IPS-18c (cell line): ENCODE data around the gene PDCD2L.
"Not testable (repeated sequence)": the region's sequence is repeated elsewhere in the genome, so short reads cannot be mapped to it uniquely, and the experiment has no call there.

Source experiments
- H3K4me3 ChIP-seq: 2 replicates; pipeline ENCODE4 v1.7.0; 2013; ENCODE audit warnings: low read depth, mild to moderate bottlenecking, low read length, moderate library complexity; ENCODE audit not compliant: insufficient read depth
- H3K9me3 ChIP-seq: one replicate; pipeline ENCODE4 v1.6.1; 2013; ENCODE audit warnings: mild to moderate bottlenecking, low read length, moderate library complexity; ENCODE audit not compliant: control insufficient read depth, insufficient read depth

Gene PDCD2L

GRCh38 chr19:34368338-34368737, 35.9 kb upstream of the PDCD2L start:
- Histone ChIP-seq H3K4me3 (no peak overlapping the region), H3K9me3 (no peaks in the 10 kb centered on the region)

DNA sequence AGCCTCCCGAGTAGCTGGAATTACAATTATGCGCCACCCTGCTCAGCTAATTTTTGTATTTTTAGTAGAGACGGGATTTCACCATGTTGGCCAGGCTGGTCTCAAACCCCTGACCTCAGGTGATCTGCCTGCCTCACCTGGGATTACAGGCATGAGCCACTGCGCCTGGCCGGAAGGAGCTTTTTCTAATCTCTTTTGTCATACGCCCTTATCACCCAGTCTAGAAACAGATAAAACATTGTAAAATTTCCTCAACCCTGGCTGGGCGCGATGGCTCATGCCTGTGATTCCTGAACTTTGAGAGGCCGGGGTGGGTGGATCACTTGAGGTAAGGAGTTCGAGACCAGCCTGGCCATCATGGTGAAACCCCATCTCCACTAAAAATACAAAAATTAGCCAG, 35.0 kb upstream of the PDCD2L start:
- H3K4me3 ChIP-seq, H3K9me3 ChIP-seq: not testable (repeated sequence)

GRCh38 chr19:34370117-34370516, 34.1 kb upstream of the PDCD2L start:
- no peak overlapping the region for H3K4me3 ChIP-seq
- no peaks in the 10 kb centered on the region for H3K9me3 ChIP-seq

GRCh38 chr19:34370983-34371382, 33.2 kb upstream of the PDCD2L start:
- H3K9me3 ChIP-seq, result no peaks in the 10 kb centered on the region
- no peak overlapping the region for H3K4me3 ChIP-seq

- Histone ChIP-seq H3K4me3 (no peak overlapping the region), H3K9me3 (no peaks in the 10 kb centered on the region)
Observed at GRCh38 chr19:34373601-34374288, 30.5 kb upstream of the PDCD2L start.

DNA sequence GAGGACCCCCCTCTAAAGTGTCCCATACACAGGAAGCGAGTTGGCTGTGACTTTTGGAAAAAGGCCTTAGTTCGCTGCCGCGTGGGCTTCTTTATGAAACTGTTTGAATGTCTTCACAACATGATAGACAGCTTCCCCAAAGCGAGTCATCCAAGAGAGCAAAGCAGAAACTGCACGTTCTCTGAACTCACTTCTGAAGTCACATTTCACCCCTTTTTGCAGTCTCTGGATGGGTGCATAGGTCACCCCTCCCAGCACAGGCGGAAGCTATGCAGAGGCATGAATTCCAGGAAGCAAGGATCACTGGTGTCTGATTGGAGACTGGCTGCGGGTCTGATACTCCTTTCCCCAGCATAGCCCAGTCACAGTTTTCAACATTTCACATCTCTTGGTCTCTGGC, 28.6 kb upstream of the PDCD2L start:
- Histone ChIP-seq H3K9me3 (no peaks in the 10 kb centered on the region), H3K4me3 (no peak overlapping the region)

DNA sequence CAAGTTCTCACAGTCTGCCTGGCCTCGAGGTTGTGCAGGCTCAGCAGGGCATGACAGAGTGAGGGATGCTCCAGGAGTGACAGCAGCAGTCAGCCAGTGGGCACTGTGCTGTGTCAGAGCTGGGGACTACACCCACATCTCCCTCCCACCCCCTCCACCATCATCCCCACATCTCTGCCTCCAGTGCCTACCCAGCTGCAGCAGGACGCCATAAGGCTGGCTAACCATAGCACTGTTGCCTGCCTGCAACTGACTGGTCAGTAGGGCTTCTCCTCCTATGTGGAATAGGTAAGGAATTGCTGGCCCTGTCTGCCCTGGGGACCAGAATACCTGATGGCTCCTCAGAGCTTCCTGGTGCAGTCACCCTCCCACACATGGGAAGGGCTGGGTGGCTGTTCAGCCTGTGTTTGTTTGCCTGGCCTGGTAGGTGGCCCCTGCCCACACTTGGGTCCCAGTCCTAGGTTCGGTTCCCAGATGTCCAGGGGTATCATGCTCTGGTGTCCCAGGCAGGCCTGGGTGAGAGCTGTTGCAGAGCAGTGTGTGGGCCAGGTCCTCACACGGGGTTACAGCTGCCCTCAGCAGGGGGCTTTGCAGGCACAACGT, 23.5 kb upstream of the PDCD2L start:
- H3K9me3 ChIP-seq, result no peaks in the 10 kb centered on the region
- H3K4me3 ChIP-seq, result no peak overlapping the region

DNA sequence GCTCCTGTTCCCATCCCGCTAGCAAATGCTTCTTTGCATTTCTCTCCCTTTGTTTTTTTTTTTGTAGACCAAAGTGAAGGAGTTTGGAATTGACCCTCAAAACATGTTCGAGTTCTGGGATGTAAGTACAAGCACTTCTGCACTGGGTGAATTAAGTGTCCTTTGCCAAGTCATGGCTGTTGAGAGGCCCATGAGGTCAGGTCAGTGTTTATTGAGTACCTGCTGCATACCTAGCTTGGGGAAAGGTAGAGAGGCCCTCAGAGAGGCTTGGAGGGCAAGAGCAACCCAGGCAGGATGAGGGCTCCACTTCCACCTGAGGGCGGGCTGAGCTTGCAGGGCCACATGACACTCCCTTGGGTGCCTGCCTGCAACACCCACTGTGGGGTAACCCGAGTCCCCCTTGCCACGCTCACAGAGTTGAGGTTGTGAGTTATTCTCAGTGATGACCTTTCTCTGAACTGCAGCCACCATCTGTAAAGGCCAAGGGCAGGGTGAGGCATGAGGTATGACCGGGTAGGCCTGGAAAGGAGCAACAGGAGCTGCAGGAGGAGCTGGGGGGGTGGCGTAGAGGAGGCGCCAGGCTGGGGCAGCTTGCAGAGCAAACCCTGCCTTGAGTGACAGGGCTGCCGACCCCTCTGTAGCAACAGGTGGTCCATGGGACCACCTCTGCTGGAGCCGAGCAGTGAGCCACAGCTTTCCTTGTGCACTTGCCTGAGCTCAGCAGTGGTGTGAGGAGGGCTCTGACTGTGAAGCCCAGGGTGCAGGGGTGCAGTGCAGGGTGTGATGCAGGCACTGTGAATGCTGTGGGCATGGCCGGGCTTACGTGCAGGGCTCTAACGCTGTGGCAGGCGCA, 22.6 kb upstream of the PDCD2L start:
- Histone ChIP-seq H3K9me3 (no peaks in the 10 kb centered on the region), H3K4me3 (no peak overlapping the region)

GRCh38 chr19:34382471-34382870, 21.7 kb upstream of the PDCD2L start:
- H3K4me3 ChIP-seq, result no peak overlapping the region
- no peaks in the 10 kb centered on the region for H3K9me3 ChIP-seq

- H3K9me3 ChIP-seq, result no peaks in the 10 kb centered on the region
- no peak overlapping the region for H3K4me3 ChIP-seq
Observed at GRCh38 chr19:34383599-34383998, 20.6 kb upstream of the PDCD2L start.

DNA sequence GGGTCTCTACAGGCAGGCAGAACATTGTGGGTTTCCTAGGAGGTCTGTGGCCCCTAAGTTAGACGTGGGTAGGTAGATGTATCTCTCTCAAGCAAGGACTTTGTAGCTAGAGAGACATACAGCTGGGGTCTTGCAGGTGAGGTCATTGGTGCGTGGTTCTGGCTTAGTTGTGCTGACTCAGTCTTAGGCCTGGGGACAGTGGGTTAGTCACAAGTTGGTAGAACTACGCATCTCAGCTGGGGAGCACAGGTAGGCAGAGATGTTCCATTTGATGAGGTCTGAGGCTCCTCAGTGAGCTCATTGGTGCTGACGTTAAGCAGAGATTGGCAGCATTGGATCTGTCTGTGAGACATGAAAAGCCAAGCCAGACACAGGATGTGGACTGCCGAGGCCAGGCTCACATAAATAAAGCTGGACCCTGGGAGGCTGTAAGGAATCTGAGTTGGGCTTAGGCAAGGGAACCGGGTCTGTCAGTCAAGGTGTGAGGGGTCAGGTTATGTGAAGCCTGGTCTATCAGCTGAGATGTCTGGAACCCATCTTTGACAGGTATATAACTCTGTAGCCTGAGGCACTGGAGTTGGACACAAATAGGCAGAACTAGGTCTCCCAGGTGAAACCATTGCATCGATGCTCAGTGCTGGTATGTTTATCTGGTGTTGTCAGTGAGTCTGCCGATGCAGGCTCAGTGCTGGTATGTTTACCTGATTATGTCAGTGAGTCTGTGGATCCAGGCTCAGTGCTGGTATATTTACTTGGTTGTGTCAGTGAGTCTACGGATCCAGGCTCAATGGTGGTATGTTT, 17.4 kb upstream of the PDCD2L start:
- Histone ChIP-seq H3K9me3 (no peaks in the 10 kb centered on the region), H3K4me3 (no peak overlapping the region)

DNA sequence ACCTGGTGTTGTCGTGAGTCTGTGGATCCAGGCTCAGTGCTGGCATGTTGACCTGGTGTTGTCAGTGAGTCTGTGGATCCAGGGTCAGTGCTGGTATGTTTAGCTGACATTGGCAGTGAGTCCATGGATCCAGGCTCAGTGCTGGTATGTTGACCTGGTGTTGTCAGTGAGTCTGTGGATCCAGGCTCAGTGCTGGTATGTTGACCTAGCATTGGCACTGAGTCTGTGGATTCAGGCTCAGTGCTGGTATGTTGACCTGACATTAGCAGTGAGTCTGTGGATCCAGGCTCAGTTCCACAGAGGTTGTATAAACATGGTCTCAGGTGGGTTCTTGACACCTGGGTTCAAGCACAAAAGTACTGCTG, 16.8 kb upstream of the PDCD2L start:
- H3K4me3 ChIP-seq, result no peak overlapping the region
- no peaks in the 10 kb centered on the region for H3K9me3 ChIP-seq

DNA sequence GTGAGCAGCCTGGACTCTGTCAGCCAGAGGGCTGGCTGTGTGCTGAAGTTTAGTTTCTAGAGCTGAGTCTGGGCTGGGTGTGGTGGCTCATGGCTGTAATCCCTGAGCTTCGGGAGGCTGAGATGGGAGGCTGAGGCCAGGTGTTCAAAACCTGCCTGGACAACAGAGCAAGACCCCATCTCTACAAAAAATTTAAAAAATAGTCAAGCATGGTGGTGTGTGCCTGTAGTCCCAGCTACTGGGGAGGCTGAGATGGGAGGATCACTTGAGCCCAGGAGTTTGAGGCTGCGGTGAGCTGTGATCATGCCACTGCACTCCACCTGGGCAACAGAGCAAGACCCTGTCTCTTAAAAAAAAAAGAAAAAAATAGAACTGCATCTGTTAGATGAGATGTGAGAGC, 15.5 kb upstream of the PDCD2L start:
- not testable (repeated sequence) for H3K9me3 ChIP-seq, H3K4me3 ChIP-seq

DNA sequence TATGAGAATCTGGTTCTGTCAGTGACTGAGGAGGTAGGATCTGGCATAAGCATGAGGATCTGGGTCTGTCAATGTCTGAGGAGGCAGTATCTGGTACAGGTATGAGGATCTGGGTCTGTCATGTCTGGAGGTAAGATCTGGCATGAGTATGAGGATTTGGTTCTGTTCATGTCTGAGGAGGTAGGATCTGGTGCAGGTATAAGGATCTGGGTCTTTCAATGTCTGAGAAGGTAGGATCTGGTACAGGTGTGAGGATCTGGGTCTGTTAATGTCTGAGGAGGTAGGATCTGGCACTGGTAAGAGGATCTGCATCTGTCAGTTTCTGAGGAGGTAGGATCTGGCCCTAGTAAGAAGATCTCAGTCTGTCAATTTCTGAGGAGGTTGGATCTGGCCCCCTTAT, 12.4 kb upstream of the PDCD2L start:
- H3K9me3 ChIP-seq, result no peaks in the 10 kb centered on the region
- H3K4me3 ChIP-seq, result no peak overlapping the region

- no peak overlapping the region for H3K4me3 ChIP-seq
- no peaks in the 10 kb centered on the region for H3K9me3 ChIP-seq
Observed at GRCh38 chr19:34393031-34393430, 11.2 kb upstream of the PDCD2L start.

DNA sequence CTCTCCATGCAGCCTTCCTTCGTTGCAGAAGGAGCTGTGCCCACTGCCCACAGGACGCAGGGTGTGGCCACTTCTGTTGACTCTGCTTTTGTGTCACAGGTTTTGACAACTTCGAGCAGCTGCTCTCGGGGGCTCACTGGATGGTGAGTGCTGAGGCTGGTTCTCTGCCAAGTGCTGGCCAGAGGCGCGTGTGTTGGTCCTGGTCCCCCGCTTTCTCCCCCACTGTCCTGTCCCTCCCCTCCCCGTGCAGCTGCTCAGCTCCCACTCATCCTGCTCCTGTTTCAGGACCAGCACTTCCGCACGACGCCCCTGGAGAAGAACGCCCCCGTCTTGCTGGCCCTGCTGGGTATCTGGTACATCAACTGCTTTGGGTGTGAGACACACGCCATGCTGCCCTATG, 10.6 kb upstream of the PDCD2L start:
- Histone ChIP-seq H3K4me3 (no peak overlapping the region), H3K9me3 (no peaks in the 10 kb centered on the region)

GRCh38 chr19:34397853-34398252, 6.3 kb upstream of the PDCD2L start:
- H3K9me3 ChIP-seq, result no peaks in the 10 kb centered on the region
- H3K4me3 ChIP-seq, result no peak overlapping the region

GRCh38 chr19:34399886-34400285, 4.3 kb upstream of the PDCD2L start:
- Histone ChIP-seq H3K4me3 (no peak overlapping the region), H3K9me3 (peaks cover 2% of the 10 kb centered on the region)
